ENCODE results near the gene STXBP6. TPM values are rescaled to one million over a fixed set of nuclear protein-coding genes. Genes with fewer than 3 reads are reported as not detected.
"Not testable (repeated sequence)": the region's sequence is repeated elsewhere in the genome, so short reads cannot be mapped to it uniquely, and the experiment has no call there.

STXBP6 gene
- total RNA-seq, 4 donors from 2014 or later = 34.9 to 62.1 (median 45.5) TPM

DNA sequence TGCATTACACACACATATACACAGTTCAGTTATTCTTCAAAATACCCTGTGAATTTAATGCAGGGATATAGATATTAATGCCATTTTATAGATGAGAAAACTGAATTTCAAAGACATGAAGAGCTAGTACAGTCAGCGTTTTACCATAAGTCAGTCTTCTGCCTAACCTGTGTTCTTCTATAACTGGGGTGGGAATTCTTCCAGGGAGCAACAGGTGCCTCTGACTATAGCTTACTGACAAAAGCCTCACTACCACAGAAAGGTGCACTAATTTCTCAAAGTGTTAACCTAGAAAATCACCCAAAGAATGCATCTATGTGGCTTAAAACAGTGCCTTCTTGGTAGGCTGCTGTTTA is 84.4 kb downstream of the STXBP6 start:
- no peak for DNase-seq (ENCODE audit: low spot score in 2 of 2)
- H3K36me3 ChIP-seq = no peaks in the 10 kb centered on the region
- H3K4me1 ChIP-seq = peaks cover 17% of the 10 kb centered on the region
- no peak for TF ChIP-seq POLR2A (IDR thresholded peaks at IDR 0.05)
- TF ChIP-seq, protein P1, sequence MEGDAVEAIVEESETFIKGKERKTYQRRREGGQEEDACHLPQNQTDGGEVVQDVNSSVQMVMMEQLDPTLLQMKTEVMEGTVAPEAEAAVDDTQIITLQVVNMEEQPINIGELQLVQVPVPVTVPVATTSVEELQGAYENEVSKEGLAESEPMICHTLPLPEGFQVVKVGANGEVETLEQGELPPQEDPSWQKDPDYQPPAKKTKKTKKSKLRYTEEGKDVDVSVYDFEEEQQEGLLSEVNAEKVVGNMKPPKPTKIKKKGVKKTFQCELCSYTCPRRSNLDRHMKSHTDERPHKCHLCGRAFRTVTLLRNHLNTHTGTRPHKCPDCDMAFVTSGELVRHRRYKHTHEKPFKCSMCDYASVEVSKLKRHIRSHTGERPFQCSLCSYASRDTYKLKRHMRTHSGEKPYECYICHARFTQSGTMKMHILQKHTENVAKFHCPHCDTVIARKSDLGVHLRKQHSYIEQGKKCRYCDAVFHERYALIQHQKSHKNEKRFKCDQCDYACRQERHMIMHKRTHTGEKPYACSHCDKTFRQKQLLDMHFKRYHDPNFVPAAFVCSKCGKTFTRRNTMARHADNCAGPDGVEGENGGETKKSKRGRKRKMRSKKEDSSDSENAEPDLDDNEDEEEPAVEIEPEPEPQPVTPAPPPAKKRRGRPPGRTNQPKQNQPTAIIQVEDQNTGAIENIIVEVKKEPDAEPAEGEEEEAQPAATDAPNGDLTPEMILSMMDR (IDR thresholded peaks at IDR 0.05) = no peak
- no peak for TF ChIP-seq EP300 (IDR thresholded peaks at IDR 0.05)
- no peak for TF ChIP-seq POLR2AphosphoS5 (IDR thresholded peaks at IDR 0.05)
- H3K9me3 ChIP-seq = no peaks in the 10 kb centered on the region
- H3K4me3 ChIP-seq = no peak overlapping the region
- peak overlapping the region; percentile 10 for H3K27ac ChIP-seq
- H3K27me3 ChIP-seq = no peaks in the 10 kb centered on the region
- 78% methylated on average over 1 of the region's 1 CpG for WGBS

- H3K27ac ChIP-seq = no peak overlapping the region
- no peak for DNase-seq (ENCODE audit: low spot score in 2 of 2)
- 77% methylated on average over 2 of the region's 2 CpGs for WGBS
These were observed 85.4 kb downstream of the STXBP6 start for GRCh38 chr14:24964591-24964990.

GRCh38 chr14:24964048-24964447 is 85.9 kb downstream of the STXBP6 start:
- Histone ChIP-seq H3K27me3 (no peaks in the 10 kb centered on the region), H3K9me3 (no peaks in the 10 kb centered on the region), H3K4me3 (no peak overlapping the region), H3K27ac (no peak overlapping the region), H3K4me1 (peaks cover 27% of the 10 kb centered on the region), H3K36me3 (no peaks in the 10 kb centered on the region)
- DNase-seq (ENCODE audit: low spot score in 2 of 2) = no peak
- WGBS = 94% methylated on average over 2 of the region's 2 CpGs
- TF ChIP-seq, protein P1 (IDR thresholded peaks at IDR 0.05) = no peak
- TF ChIP-seq POLR2AphosphoS5 (IDR thresholded peaks at IDR 0.05) = no peak
- TF ChIP-seq EP300 (IDR thresholded peaks at IDR 0.05) = no peak
- no peak for TF ChIP-seq POLR2A (IDR thresholded peaks at IDR 0.05)

More at GRCh38 chr14:24964591-24964990, 85.4 kb downstream of the STXBP6 start:
- H3K9me3 ChIP-seq = no peaks in the 10 kb centered on the region
- H3K27me3 ChIP-seq = no peaks in the 10 kb centered on the region
- H3K4me3 ChIP-seq = no peak overlapping the region
- no peaks in the 10 kb centered on the region for H3K36me3 ChIP-seq
- peaks cover 22% of the 10 kb centered on the region for H3K4me1 ChIP-seq
- TF ChIP-seq, protein P1 (IDR thresholded peaks at IDR 0.05) = no peak
- TF ChIP-seq POLR2AphosphoS5 (IDR thresholded peaks at IDR 0.05) (no peak), POLR2A (IDR thresholded peaks at IDR 0.05) (no peak), EP300 (IDR thresholded peaks at IDR 0.05) (no peak)

- not testable (repeated sequence) for H3K4me3 ChIP-seq; DNase-seq (ENCODE audit: low spot score in 2 of 2); H3K27ac ChIP-seq; H3K27me3 ChIP-seq; H3K36me3 ChIP-seq; H3K9me3 ChIP-seq
- 97% methylated on average over 6 of the region's 6 CpGs for WGBS
- H3K4me1 ChIP-seq = peaks cover 25% of the 10 kb centered on the region
These were observed 87.8 kb downstream of the STXBP6 start for GRCh38 chr14:24962118-24962517.

DNA sequence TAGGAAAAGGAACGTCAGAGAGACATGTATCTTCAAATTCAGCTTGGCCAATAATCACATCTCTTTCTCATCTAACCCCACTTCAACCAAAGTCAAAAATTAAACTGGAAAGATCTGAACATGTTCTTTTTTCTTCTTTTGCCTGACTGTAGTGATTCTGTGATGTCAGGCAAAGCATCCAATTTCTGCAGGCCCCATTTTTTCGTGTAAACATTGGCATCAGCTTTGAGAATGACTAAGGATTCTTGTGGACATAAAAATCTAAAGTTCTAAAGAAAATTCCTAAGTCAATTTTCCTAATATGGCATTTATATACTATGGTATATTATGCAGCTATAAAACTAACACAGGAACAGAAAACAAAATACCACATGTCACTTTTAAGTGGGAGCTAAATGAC is 89.1 kb downstream of the STXBP6 start:
- H3K27ac ChIP-seq = peak overlapping the region; percentile 26
- WGBS = 47% methylated on average over 2 of the region's 2 CpGs
- no peak for TF ChIP-seq EP300 (IDR thresholded peaks at IDR 0.05)
- TF ChIP-seq, protein P1 (IDR thresholded peaks at IDR 0.05) = no peak
- TF ChIP-seq POLR2A (IDR thresholded peaks at IDR 0.05) = no peak
- no peak for TF ChIP-seq POLR2AphosphoS5 (IDR thresholded peaks at IDR 0.05)
- no peak overlapping the region for H3K4me3 ChIP-seq
- H3K27me3 ChIP-seq = no peaks in the 10 kb centered on the region
- peaks cover 12% of the 10 kb centered on the region for H3K4me1 ChIP-seq
- no peak for DNase-seq (ENCODE audit: low spot score in 2 of 2)
- H3K9me3 ChIP-seq = no peaks in the 10 kb centered on the region
- H3K36me3 ChIP-seq = no peaks in the 10 kb centered on the region

- no peaks in the 10 kb centered on the region for H3K9me3 ChIP-seq
- H3K4me1 ChIP-seq = peaks cover 10% of the 10 kb centered on the region
- no peaks in the 10 kb centered on the region for H3K27me3 ChIP-seq
- no peak for TF ChIP-seq POLR2A (IDR thresholded peaks at IDR 0.05)
- no peak for DNase-seq (ENCODE audit: low spot score in 2 of 2)
- WGBS = 79% methylated on average over 1 of the region's 1 CpG
- H3K4me3 ChIP-seq = no peak overlapping the region
- peak overlapping the region; percentile 53 for H3K27ac ChIP-seq
- H3K36me3 ChIP-seq = no peaks in the 10 kb centered on the region
These were observed 90.1 kb downstream of the STXBP6 start for GRCh38 chr14:24959791-24960331.

Data from suprapubic skin (tissue), 4 donors.